A549 (cell line): ENCODE data around the gene FXR2. TPM values are rescaled to one million over a fixed set of nuclear protein-coding genes. Genes with fewer than 3 reads are reported as not detected.

Source experiments
- ATAC-seq, 2 experiments: fragments of 200-7000 bp in 1 of 2; fragments of >200 bp in 1 of 2; cut with Nextera tagmentation in 1 of 2; cut with Tn5 transposase in 1 of 2; 3 replicates each; pipeline versions ENCODE4 v1.8.0 to v1.9.1; 2018 to 2020; ENCODE audit warnings: mild to moderate bottlenecking in 1 of 2, moderate library complexity in 1 of 2
- CTCF ChIA-PET: fragments of 300-600 bp; sonication (Branson Sonifier 250); formaldehyde crosslinking; extraction: SDS; loops from one replicate; lab custom pipeline; 2021; ENCODE audit warnings: antibody characterized with exemption, inconsistent platforms; lab: Yijun Ruan, JAX
- POLR2A ChIA-PET: fragments of 350-600 bp; formaldehyde crosslinking; extraction: SDS; loops from one replicate; lab custom pipeline; 2021; ENCODE audit warnings: antibody characterized with exemption, inconsistent platforms; lab: Yijun Ruan, JAX
- DNase-seq, 2 experiments: peaks; one replicate each; pipeline versions ENCODE4 v3.0.0 to v3.0.0-alpha.2; 2011 to 2016; ENCODE audit warnings: low read depth in 1 of 2, low spot score in 1 of 2
- FAIRE-seq: peaks from 2 replicates; lab custom pipeline; 2011; peaks lifted over from hg19 to GRCh38; lab: Jason Lieb, UNC
- H3K27ac ChIP-seq, 2 experiments: fragments of >200 bp; sonication (Bioruptor Twin); formaldehyde crosslinking; 3 replicates each; pipeline ENCODE4 v1.5.1; 2016 to 2017
- H3K4me1 ChIP-seq: fragments of >200 bp; sonication (Bioruptor Twin); formaldehyde crosslinking; 3 replicates; pipeline ENCODE4 v1.6.1; 2016
- H3K4me2 ChIP-seq: fragments of >200 bp; sonication (Bioruptor Twin); formaldehyde crosslinking; 3 replicates; pipeline ENCODE4 v1.6.1; 2016
- H3K4me3 ChIP-seq: fragments of >200 bp; sonication (Bioruptor Twin); formaldehyde crosslinking; 3 replicates; pipeline ENCODE4 v1.5.1; 2016
- H3K9me3 ChIP-seq: fragments of >200 bp; sonication (Bioruptor Twin); formaldehyde crosslinking; 3 replicates; pipeline ENCODE4 v1.6.1; 2016
- BHLHE40 ChIP-seq: IDR thresholded peaks from 2 replicates; pipeline ENCODE4 v1.6.1; 2012; ENCODE audit warnings: low read depth, low read length, inconsistent platforms
- CHD4 ChIP-seq: fragments of 200-600 bp; sonication (generic); IDR thresholded peaks from 2 replicates; pipeline ENCODE4 v1.6.1; 2016; ENCODE audit warnings: antibody characterized with exemption, mild to moderate bottlenecking, borderline replicate concordance
- HDAC2 ChIP-seq: fragments of 200-600 bp; sonication (generic); IDR thresholded peaks from 2 replicates; pipeline ENCODE4 v1.6.1; 2016
- JUN ChIP-seq, 2 experiments: fragments of >200 bp; sonication (Bioruptor Twin); formaldehyde crosslinking; IDR thresholded peaks; 2 replicates in 1 of 2; 3 replicates in 1 of 2; pipeline ENCODE4 v1.6.1; 2016 to 2017
- JUNB ChIP-seq: fragments of >200 bp; sonication (Bioruptor Twin); formaldehyde crosslinking; IDR thresholded peaks from 2 replicates; pipeline ENCODE4 v1.6.1; 2016
- MAFK ChIP-seq: fragments of 450-650 bp; IDR thresholded peaks from 2 replicates; pipeline ENCODE4 v1.6.1; 2014; ENCODE audit not compliant: partially characterized antibody
- MAZ ChIP-seq: fragments of 150-350 bp; IDR thresholded peaks from 2 replicates; pipeline ENCODE4 v1.6.1; 2014; ENCODE audit warnings: antibody characterized with exemption, low read depth, low read length, borderline replicate concordance
- POLR2A ChIP-seq: IDR thresholded peaks from 2 replicates; pipeline ENCODE4 v1.6.1; 2012; ENCODE audit warnings: mild to moderate bottlenecking, low read length
- POLR2AphosphoS2 ChIP-seq: conservative IDR thresholded peaks from 2 replicates; pipeline ENCODE4 v1.6.1; 2012; ENCODE audit warnings: low read length, improper control_type of control experiment, inconsistent platforms
- RARB ChIP-seq: fragments of 250-450 bp; sonication (Bioruptor Pico); IDR thresholded peaks from 2 replicates; pipeline ENCODE4 v1.8.0; 2021; ENCODE audit warnings: mild to moderate bottlenecking, moderate library complexity
- USF2 ChIP-seq: fragments of 450-650 bp; IDR thresholded peaks from 2 replicates; pipeline ENCODE4 v1.6.1; 2014; ENCODE audit warnings: antibody characterized with exemption
- ZNF302 ChIP-seq: fragments of 250-450 bp; sonication (Bioruptor Pico); IDR thresholded peaks from 2 replicates; pipeline ENCODE4 v1.9.0; 2021; ENCODE audit warnings: inconsistent platforms, mild to moderate bottlenecking, moderate library complexity
- WGBS: methylation state at CpG from one replicate; pipeline ENCODE4 v1.1.6; 2017; ENCODE audit errors: missing lambda C conversion rate; 5-methylcytosine and 5-hydroxymethylcytosine counted together
- polyA plus RNA-seq, 4 experiments: library from polyadenylated mRNA; depleted of rRNA in 3 of 4; stranded (reverse); fragments of >200 nt; fragmentation: RNase III in 1 of 4; extraction: RNeasy Plus Mini Kit Qiagen cat#74134 plus additional on column Dnase treatment in 1 of 4; gene quantifications; 2 replicates in 3 of 4; 3 replicates in 1 of 4; pipeline ENCODE4 v1.2.3, GENCODE V29; 2011 to 2017
- TF ChIP-seq, protein P1 (sequence below): fragments of 250-450 bp; sonication (Bioruptor Pico); IDR thresholded peaks from 2 replicates; pipeline ENCODE4 v1.5.0; 2020; ENCODE audit warnings: low read depth, mild to moderate bottlenecking, moderate library complexity
- TF ChIP-seq, protein P2 (sequence below): IDR thresholded peaks from 2 replicates; pipeline ENCODE4 v1.6.1; 2012; ENCODE audit warnings: low read depth, borderline replicate concordance
- TF ChIP-seq, protein P3 (sequence below): fragments of >200 bp; sonication (Bioruptor Twin); formaldehyde crosslinking; IDR thresholded peaks from 3 replicates; pipeline ENCODE4 v1.6.1; 2016
- TF ChIP-seq, protein P4 (sequence below): fragments of 200-600 bp; sonication (generic); IDR thresholded peaks from 2 replicates; pipeline ENCODE4 v1.6.1; 2016; ENCODE audit warnings: antibody characterized with exemption, mild to moderate bottlenecking, moderate library complexity
- TF ChIP-seq, protein P5 (sequence below): fragments of 150-350 bp; IDR thresholded peaks from 2 replicates; pipeline ENCODE4 v1.6.1; 2014; ENCODE audit warnings: low read depth, mild to moderate bottlenecking, low read length

Gene FXR2
- polyA plus RNA-seq, 2 of the 4 experiments (the other 2 are of a cell fraction): 40.7 to 45.2 TPM

DNA sequence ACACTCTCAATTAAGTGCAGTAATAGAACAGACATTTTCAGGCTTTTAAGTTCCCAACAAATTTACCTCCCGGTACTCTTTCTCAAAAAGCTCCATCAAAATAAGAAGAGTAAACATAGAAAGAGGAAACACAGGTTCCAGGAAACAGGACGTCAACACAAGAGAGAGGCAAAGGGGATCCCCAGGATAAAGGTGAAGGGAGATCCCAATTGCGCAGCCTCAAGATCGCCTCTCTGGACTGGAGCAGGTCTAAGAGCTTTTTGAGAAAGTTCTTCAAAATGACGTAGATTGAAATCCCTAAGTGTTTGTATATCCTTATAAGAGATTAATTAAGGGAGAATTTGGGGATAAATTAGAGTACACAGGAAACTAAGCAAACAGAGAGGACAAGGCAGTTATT lies 3.9 kb upstream of the FXR2 start:
- DNase-seq (no peak), ATAC-seq (no peak), FAIRE-seq (no peak)
- ChIA-PET POLR2A (interaction anchor here (0.6 kb wide), 1 partner anchor 104 kb away, joined by 5 read pairs; no protein-coding TSS in a partner anchor), CTCF (interaction anchor here (0.7 to 14.2 kb wide), 7 partner anchors 8 to 69 kb away, joined by 3 to 130 read pairs (median 9); partner anchors contain the start of genes SAT2, SHBG, TP53 and WRAP53)
- 79% methylated on average over 5 of the region's 5 CpGs for WGBS
- Histone ChIP-seq H3K4me3 (no peak overlapping the region), H3K27ac (no peak overlapping the region), H3K4me2 (no peak overlapping the region), H3K4me1 (no peaks in the 10 kb centered on the region), H3K9me3 (no peaks in the 10 kb centered on the region)
- TF ChIP-seq USF2 (no peak), ZNF302 (CRISPR knock-in tag) (no peak), HDAC2 (no peak)
- TF ChIP-seq, protein P1, sequence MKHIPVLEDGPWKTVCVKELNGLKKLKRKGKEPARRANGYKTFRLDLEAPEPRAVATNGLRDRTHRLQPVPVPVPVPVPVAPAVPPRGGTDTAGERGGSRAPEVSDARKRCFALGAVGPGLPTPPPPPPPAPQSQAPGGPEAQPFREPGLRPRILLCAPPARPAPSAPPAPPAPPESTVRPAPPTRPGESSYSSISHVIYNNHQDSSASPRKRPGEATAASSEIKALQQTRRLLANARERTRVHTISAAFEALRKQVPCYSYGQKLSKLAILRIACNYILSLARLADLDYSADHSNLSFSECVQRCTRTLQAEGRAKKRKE (CRISPR knock-in tag): no peak

- Histone ChIP-seq H3K4me3 (peak overlapping the region; percentile 43), H3K4me1 (peaks cover 28% of the 10 kb centered on the region), H3K9me3 (no peaks in the 10 kb centered on the region), H3K27ac (peak overlapping the region; percentile 74 to 89), H3K4me2 (peak overlapping the region; percentile 61)
- WGBS: 2% methylated on average over 28 of the region's 28 CpGs
- ChIA-PET POLR2A (interaction anchor here (0.6 to 6.1 kb wide), 11 partner anchors 11 to 230 kb away, joined by 3 to 58 read pairs (median 5); partner anchors contain the start of genes ATP1B2, CD68, MPDU1 and SAT2), CTCF (interaction anchor here (0.6 to 14.2 kb wide), 25 partner anchors 11 to 329 kb away, joined by 3 to 130 read pairs (median 5); partner anchors contain the start of genes ATP1B2, DNAH2, SAT2 and SHBG)
- ATAC-seq: no peak
- TF ChIP-seq, protein P2, sequence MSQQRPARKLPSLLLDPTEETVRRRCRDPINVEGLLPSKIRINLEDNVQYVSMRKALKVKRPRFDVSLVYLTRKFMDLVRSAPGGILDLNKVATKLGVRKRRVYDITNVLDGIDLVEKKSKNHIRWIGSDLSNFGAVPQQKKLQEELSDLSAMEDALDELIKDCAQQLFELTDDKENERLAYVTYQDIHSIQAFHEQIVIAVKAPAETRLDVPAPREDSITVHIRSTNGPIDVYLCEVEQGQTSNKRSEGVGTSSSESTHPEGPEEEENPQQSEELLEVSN: 0 out of 2 replicates have a peak, but pooled peaks have one; percentile 26
- no peak for TF ChIP-seq JUNB
- TF ChIP-seq, protein P3, sequence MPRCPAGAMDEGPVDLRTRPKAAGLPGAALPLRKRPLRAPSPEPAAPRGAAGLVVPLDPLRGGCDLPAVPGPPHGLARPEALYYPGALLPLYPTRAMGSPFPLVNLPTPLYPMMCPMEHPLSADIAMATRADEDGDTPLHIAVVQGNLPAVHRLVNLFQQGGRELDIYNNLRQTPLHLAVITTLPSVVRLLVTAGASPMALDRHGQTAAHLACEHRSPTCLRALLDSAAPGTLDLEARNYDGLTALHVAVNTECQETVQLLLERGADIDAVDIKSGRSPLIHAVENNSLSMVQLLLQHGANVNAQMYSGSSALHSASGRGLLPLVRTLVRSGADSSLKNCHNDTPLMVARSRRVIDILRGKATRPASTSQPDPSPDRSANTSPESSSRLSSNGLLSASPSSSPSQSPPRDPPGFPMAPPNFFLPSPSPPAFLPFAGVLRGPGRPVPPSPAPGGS: no peak
- TF ChIP-seq RARB: no peak
- TF ChIP-seq CHD4: peak; percentile 52; the same call in 1 of the 2 replicates
- TF ChIP-seq, protein P4, sequence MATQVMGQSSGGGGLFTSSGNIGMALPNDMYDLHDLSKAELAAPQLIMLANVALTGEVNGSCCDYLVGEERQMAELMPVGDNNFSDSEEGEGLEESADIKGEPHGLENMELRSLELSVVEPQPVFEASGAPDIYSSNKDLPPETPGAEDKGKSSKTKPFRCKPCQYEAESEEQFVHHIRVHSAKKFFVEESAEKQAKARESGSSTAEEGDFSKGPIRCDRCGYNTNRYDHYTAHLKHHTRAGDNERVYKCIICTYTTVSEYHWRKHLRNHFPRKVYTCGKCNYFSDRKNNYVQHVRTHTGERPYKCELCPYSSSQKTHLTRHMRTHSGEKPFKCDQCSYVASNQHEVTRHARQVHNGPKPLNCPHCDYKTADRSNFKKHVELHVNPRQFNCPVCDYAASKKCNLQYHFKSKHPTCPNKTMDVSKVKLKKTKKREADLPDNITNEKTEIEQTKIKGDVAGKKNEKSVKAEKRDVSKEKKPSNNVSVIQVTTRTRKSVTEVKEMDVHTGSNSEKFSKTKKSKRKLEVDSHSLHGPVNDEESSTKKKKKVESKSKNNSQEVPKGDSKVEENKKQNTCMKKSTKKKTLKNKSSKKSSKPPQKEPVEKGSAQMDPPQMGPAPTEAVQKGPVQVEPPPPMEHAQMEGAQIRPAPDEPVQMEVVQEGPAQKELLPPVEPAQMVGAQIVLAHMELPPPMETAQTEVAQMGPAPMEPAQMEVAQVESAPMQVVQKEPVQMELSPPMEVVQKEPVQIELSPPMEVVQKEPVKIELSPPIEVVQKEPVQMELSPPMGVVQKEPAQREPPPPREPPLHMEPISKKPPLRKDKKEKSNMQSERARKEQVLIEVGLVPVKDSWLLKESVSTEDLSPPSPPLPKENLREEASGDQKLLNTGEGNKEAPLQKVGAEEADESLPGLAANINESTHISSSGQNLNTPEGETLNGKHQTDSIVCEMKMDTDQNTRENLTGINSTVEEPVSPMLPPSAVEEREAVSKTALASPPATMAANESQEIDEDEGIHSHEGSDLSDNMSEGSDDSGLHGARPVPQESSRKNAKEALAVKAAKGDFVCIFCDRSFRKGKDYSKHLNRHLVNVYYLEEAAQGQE: no peak
- TF ChIP-seq, protein P5, sequence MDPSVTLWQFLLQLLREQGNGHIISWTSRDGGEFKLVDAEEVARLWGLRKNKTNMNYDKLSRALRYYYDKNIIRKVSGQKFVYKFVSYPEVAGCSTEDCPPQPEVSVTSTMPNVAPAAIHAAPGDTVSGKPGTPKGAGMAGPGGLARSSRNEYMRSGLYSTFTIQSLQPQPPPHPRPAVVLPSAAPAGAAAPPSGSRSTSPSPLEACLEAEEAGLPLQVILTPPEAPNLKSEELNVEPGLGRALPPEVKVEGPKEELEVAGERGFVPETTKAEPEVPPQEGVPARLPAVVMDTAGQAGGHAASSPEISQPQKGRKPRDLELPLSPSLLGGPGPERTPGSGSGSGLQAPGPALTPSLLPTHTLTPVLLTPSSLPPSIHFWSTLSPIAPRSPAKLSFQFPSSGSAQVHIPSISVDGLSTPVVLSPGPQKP: no peak
- TF ChIP-seq MAZ: 0 out of 2 replicates have a peak, but pooled peaks have one; percentile 1
- TF ChIP-seq JUN (IDR thresholded peaks at IDR 0.05): no peak
- no peak for TF ChIP-seq POLR2AphosphoS2
- TF ChIP-seq ZNF302 (CRISPR knock-in tag): no peak
- peak; percentile 33 for TF ChIP-seq MAFK
- peak; percentile 34; the same call in 1 of the 2 replicates for TF ChIP-seq POLR2A
- TF ChIP-seq BHLHE40: 0 out of 2 replicates have a peak, but pooled peaks have one; percentile 5
- TF ChIP-seq, all 56 proteins: peak for 6
- DNase-seq (no peak), FAIRE-seq (no peak)
Observed at GRCh38 chr17:7615265-7615747, 609 bp upstream of the FXR2 start.
